ENCODE measurements around the gene TSPAN18.

GRCh38 chr11:44778195-44779100 is 51.7 kb downstream of the TSPAN18 start:
- TF ChIP-seq CTCF (IDR thresholded peaks at IDR 0.05; ENCODE audit: low read length) = no peak
- TF ChIP-seq EZH2 (IDR thresholded peaks at IDR 0.05; ENCODE audit: borderline replicate concordance, low read length) = no peak

Data from OCI-LY1 (cell line).